DOHH2 (cell line): Measurements from ENCODE around the gene PMF1.

Experiments
- H3F3A ChIP-seq: fragments of 200-600 bp; sonication (generic), shearing (Covaris generic); 2 replicates; pipeline ENCODE4 v1.6.0; 2016; ENCODE audit warnings: antibody characterized with exemption, mild to moderate bottlenecking; ENCODE audit not compliant: control insufficient read depth, insufficient read depth
- H3K27ac ChIP-seq: fragments of 200-600 bp; sonication (generic); 2 replicates; pipeline ENCODE4 v1.5.1; 2014; ENCODE audit warnings: low read depth, mild to moderate bottlenecking, low read length, moderate library complexity
- H3K27me3 ChIP-seq: fragments of 200-600 bp; sonication (generic); 2 replicates; pipeline ENCODE4 v1.6.1; 2014; ENCODE audit warnings: mild to moderate bottlenecking, low read length, mixed read lengths; ENCODE audit not compliant: control insufficient read depth
- H3K36me3 ChIP-seq: fragments of 200-600 bp; sonication (generic); 2 replicates; pipeline ENCODE4 v1.6.1; 2014; ENCODE audit warnings: mild to moderate bottlenecking, low read length, moderate library complexity, mixed read lengths; ENCODE audit not compliant: control insufficient read depth
- H3K4me1 ChIP-seq: fragments of 200-600 bp; sonication (generic); 2 replicates; pipeline ENCODE4 v1.6.1; 2014; ENCODE audit warnings: mild to moderate bottlenecking, low read length, mixed read lengths; ENCODE audit not compliant: control insufficient read depth
- H3K4me2 ChIP-seq: fragments of 200-600 bp; sonication (generic); 2 replicates; pipeline ENCODE4 v1.6.0; 2014; ENCODE audit warnings: mild to moderate bottlenecking, low read length, moderate library complexity
- H3K4me3 ChIP-seq: fragments of 200-600 bp; sonication (generic); 2 replicates; pipeline ENCODE4 v1.5.1; 2014; ENCODE audit warnings: mild to moderate bottlenecking, low read length, mixed read lengths
- H3K79me2 ChIP-seq: fragments of 200-600 bp; sonication (generic); 2 replicates; pipeline ENCODE4 v1.6.1; 2014; ENCODE audit warnings: mild to moderate bottlenecking, low read length, mixed read lengths; ENCODE audit not compliant: control insufficient read depth
- H3K9me2 ChIP-seq: fragments of 200-600 bp; sonication (generic); replicated peaks from 2 replicates; pipeline ENCODE4 v1.6.1; 2014; ENCODE audit warnings: mild to moderate bottlenecking, low read length, mixed read lengths; ENCODE audit not compliant: control insufficient read depth
- H3K9me3 ChIP-seq: fragments of 200-600 bp; sonication (generic); 2 replicates; pipeline ENCODE4 v1.6.1; 2014; ENCODE audit warnings: antibody characterized with exemption, low read length, mixed read lengths; ENCODE audit not compliant: control insufficient read depth, insufficient read depth
- H4K20me1 ChIP-seq: fragments of 200-600 bp; sonication (generic); 2 replicates; pipeline ENCODE4 v1.6.0; 2014; ENCODE audit warnings: low read depth, mild to moderate bottlenecking, antibody characterized with exemption, low read length, moderate library complexity; ENCODE audit not compliant: control insufficient read depth, insufficient read depth
- EZH2phosphoT487 ChIP-seq: fragments of 200-600 bp; sonication (generic); IDR thresholded peaks from 2 replicates; pipeline ENCODE4 v1.6.1; 2017; ENCODE audit warnings: borderline replicate concordance, mild to moderate bottlenecking, antibody characterized with exemption, low read length, moderate library complexity, mixed read lengths
- TF ChIP-seq, protein P1 (sequence below): fragments of 200-600 bp; sonication (generic); IDR thresholded peaks from one replicate; pipeline ENCODE4 v1.5.1; 2014; ENCODE audit warnings: antibody characterized with exemption, mild to moderate bottlenecking, low read depth, low read length; ENCODE audit not compliant: poor library complexity, severe bottlenecking

Gene PMF1

DNA sequence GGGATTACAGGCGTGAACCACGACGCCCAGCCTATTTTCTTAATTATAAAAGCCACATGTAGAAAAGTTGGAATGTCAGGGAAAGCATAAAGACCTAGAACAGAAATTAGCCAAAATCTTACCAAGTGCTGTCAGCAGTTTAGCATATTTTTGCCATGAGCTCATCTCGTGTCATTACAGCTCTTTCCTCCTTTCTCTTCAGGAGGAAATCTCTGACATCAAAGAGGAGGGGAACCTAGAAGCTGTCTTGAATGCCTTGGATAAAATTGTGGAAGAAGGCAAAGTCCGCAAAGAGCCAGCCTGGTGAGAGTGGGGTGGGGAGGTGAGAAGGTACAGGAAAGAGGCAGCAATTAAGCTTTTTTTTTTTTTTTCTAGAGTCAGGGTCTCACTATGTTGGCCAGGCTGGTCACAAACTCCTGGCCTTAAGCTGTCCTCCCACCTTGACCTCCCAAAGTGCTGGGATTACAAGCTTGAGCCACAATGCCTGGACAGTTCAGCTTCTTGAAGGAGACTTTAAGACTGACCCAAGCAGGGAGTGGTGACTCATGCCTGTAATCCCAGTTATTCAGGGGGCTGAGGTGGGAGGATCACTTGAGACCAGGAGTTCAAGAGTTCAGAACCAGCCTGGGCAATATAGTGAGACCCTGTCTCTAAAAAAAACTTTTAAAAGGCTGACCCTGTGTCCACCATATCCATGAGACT lies 20.8 kb downstream of the PMF1 start:
- Histone ChIP-seq H3K4me1 (no peaks in the 10 kb centered on the region), H3K27me3 (no peaks in the 10 kb centered on the region), H3F3A (no peaks in the 10 kb centered on the region), H3K79me2 (no peaks in the 10 kb centered on the region), H3K9me2 (no peaks in the 10 kb centered on the region), H3K27ac (no peak overlapping the region), H3K4me3 (no peak overlapping the region), H3K4me2 (no peak overlapping the region), H4K20me1 (no peaks in the 10 kb centered on the region), H3K9me3 (no peaks in the 10 kb centered on the region), H3K36me3 (peaks cover 38% of the 10 kb centered on the region)
- TF ChIP-seq EZH2phosphoT487: no peak
- TF ChIP-seq, protein P1, sequence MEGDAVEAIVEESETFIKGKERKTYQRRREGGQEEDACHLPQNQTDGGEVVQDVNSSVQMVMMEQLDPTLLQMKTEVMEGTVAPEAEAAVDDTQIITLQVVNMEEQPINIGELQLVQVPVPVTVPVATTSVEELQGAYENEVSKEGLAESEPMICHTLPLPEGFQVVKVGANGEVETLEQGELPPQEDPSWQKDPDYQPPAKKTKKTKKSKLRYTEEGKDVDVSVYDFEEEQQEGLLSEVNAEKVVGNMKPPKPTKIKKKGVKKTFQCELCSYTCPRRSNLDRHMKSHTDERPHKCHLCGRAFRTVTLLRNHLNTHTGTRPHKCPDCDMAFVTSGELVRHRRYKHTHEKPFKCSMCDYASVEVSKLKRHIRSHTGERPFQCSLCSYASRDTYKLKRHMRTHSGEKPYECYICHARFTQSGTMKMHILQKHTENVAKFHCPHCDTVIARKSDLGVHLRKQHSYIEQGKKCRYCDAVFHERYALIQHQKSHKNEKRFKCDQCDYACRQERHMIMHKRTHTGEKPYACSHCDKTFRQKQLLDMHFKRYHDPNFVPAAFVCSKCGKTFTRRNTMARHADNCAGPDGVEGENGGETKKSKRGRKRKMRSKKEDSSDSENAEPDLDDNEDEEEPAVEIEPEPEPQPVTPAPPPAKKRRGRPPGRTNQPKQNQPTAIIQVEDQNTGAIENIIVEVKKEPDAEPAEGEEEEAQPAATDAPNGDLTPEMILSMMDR: no peak

DNA sequence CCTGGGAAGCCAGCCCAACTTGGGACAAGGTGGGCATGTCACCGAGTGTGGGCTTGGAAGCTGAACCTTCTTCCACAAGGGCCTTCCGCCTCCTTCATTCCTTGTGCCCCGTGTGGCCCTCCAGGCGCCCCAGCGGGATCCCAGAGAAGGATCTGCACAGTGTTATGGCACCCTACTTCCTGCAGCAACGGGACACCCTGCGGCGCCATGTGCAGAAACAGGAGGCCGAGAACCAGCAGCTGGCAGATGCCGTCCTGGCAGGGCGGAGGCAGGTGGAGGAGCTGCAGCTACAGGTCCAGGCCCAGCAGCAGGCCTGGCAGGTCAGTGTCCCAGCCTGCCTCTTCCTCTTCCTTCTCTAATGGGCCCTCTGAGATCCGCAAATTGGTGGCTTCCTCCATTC lies 23.4 kb downstream of the PMF1 start:
- Histone ChIP-seq H3K9me3 (no peaks in the 10 kb centered on the region), H3K27ac (no peak overlapping the region), H3F3A (no peaks in the 10 kb centered on the region), H4K20me1 (no peaks in the 10 kb centered on the region), H3K4me1 (peaks cover 4% of the 10 kb centered on the region; the same call in 1 of the 2 replicates), H3K9me2 (no peaks in the 10 kb centered on the region), H3K36me3 (peaks cover 46% of the 10 kb centered on the region), H3K4me3 (no peak overlapping the region), H3K79me2 (no peaks in the 10 kb centered on the region), H3K4me2 (no peak overlapping the region), H3K27me3 (no peaks in the 10 kb centered on the region)
- TF ChIP-seq, protein P1: no peak
- no peak for TF ChIP-seq EZH2phosphoT487

DNA sequence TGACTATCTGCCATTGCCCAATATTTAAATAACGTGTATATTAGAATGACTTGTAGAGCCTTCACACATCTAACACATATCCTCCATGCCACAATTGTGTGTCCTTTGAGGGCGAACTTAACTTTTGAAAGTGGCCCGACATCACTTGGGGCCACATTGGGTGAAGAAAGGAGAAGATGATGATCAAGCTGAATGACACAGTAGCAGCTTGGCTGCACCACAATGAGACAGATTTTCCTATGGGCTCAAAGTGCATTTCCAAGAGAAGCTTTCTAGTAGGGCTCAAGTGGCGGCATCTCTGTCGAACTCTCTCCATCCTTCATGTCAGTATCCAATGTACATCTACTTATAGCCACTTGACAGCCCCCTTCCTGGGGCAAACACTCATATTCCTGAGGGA lies 25.4 kb downstream of the PMF1 start:
- H3K27ac ChIP-seq: no peak overlapping the region
- H3K9me3 ChIP-seq: no peaks in the 10 kb centered on the region
- H4K20me1 ChIP-seq: no peaks in the 10 kb centered on the region
- H3F3A ChIP-seq: no peaks in the 10 kb centered on the region
- no peak for TF ChIP-seq EZH2phosphoT487
- TF ChIP-seq, protein P1: no peak
- no peaks in the 10 kb centered on the region for H3K9me2 ChIP-seq
- no peaks in the 10 kb centered on the region for H3K27me3 ChIP-seq
- no peaks in the 10 kb centered on the region for H3K79me2 ChIP-seq
- H3K4me2 ChIP-seq: no peak overlapping the region
- peaks cover 46% of the 10 kb centered on the region for H3K36me3 ChIP-seq
- H3K4me1 ChIP-seq: peaks cover 9% of the 10 kb centered on the region; the same call in 1 of the 2 replicates
- no peak overlapping the region for H3K4me3 ChIP-seq
